SW480 (cell line): ENCODE measurements around the gene PRPF4.
"Not testable (repeated sequence)": the region's sequence is repeated elsewhere in the genome, so short reads cannot be mapped to it uniquely, and the experiment has no call there.

ENCODE experiments used
- DNase-seq: peaks from one replicate; pipeline ENCODE4 v3.0.0-alpha.2; 2016; ENCODE audit warnings: low spot score

Gene PRPF4

GRCh38 chr9:113267911-113268566, 7.4 kb upstream of the PRPF4 start:
- no peak for DNase-seq

GRCh38 chr9:113269355-113269754, 6.1 kb upstream of the PRPF4 start:
- DNase-seq: no peak

GRCh38 chr9:113269871-113270270, 5.6 kb upstream of the PRPF4 start:
- DNase-seq: no peak

GRCh38 chr9:113274474-113275156, 843 bp upstream of the PRPF4 start:
- peak; percentile 68 for DNase-seq

- DNase-seq: no peak
Measured at GRCh38 chr9:113278840-113279239, 3.4 kb downstream of the PRPF4 start.

GRCh38 chr9:113281356-113281755, 5.9 kb downstream of the PRPF4 start:
- DNase-seq: no peak

GRCh38 chr9:113289091-113289490, 13.6 kb downstream of the PRPF4 start:
- DNase-seq: no peak

- DNase-seq: no peak
Measured at GRCh38 chr9:113290052-113290607, 14.7 kb downstream of the PRPF4 start.

GRCh38 chr9:113293285-113293878, 17.9 kb downstream of the PRPF4 start:
- no peak for DNase-seq

- DNase-seq: not testable (repeated sequence)
Measured at GRCh38 chr9:113296247-113296646, 20.8 kb downstream of the PRPF4 start.

GRCh38 chr9:113296796-113297558, 21.5 kb downstream of the PRPF4 start:
- no peak for DNase-seq

- no peak for DNase-seq
Measured at GRCh38 chr9:113298311-113298710, 22.9 kb downstream of the PRPF4 start.

GRCh38 chr9:113298924-113299770, 23.7 kb downstream of the PRPF4 start:
- DNase-seq: no peak

- no peak for DNase-seq
Measured at GRCh38 chr9:113299800-113300292, 24.4 kb downstream of the PRPF4 start.

GRCh38 chr9:113301548-113301947, 26.1 kb downstream of the PRPF4 start:
- DNase-seq: no peak

- DNase-seq: no peak
Measured at GRCh38 chr9:113302792-113303418, 27.4 kb downstream of the PRPF4 start, which contains the start of gene RNF183. RNF183 (minus strand) TSS chr9:113303376; CDS start chr9:113298184, 5,192 bp downstream.

GRCh38 chr9:113306566-113306965, 31.1 kb downstream of the PRPF4 start:
- no peak for DNase-seq

GRCh38 chr9:113307396-113307975, 32.0 kb downstream of the PRPF4 start:
- DNase-seq: no peak

GRCh38 chr9:113309204-113309813, 33.9 kb downstream of the PRPF4 start:
- DNase-seq: peak; percentile 50

- no peak for DNase-seq
Measured at GRCh38 chr9:113310538-113310937, 35.1 kb downstream of the PRPF4 start.
